B cell (primary cell): ENCODE measurements around the gene FERMT3. TPM values are rescaled to one million over a fixed set of nuclear protein-coding genes. Genes with fewer than 3 reads are reported as not detected.

ENCODE experiments used
- ATAC-seq: fragments of 200-7000 bp; cut with Tn5 transposase; one replicate; pipeline ENCODE4 v1.10.0; 2021; ENCODE audit warnings: low read depth, mild to moderate bottlenecking, moderate number of reproducible peaks, moderate library complexity
- CTCF ChIA-PET: fragments of 350-600 bp; sonication (Branson Sonifier 250); formaldehyde crosslinking; loops from one replicate; lab custom pipeline; 2021; ENCODE audit warnings: antibody characterized with exemption, inconsistent platforms; lab: Charles Lee
- POLR2A ChIA-PET: fragments of 350-600 bp; sonication (Branson Sonifier 250); formaldehyde crosslinking; loops from one replicate; lab custom pipeline; 2021; ENCODE audit warnings: antibody characterized with exemption; lab: Charles Lee
- DNase-seq: peaks from one replicate; pipeline ENCODE4 v3.0.0; 2013
- H2AFZ ChIP-seq: 2 replicates; pipeline ENCODE4 v1.6.1; 2012; ENCODE audit warnings: mild to moderate bottlenecking, low read depth, low read length; ENCODE audit not compliant: insufficient read depth, poor library complexity, severe bottlenecking
- H3K27ac ChIP-seq, 2 donors: 1 replicate in 1 of 2; 2 replicates in 1 of 2; pipeline ENCODE4 v1.5.1; 2012 to 2013; ENCODE audit warnings: low read length in 2 of 2, mild to moderate bottlenecking in 2 of 2, moderate library complexity in 1 of 2
- H3K27me3 ChIP-seq, 4 experiments: fragments of 200-600 bp in 1 of 4; sonication (generic) in 1 of 4; replicated peaks in 1 of 4; 1 replicate in 2 of 4; 2 replicates in 2 of 4; pipeline versions ENCODE4 v1.6.1 to v1.7.0; 2013 to 2016; ENCODE audit warnings: low read length in 3 of 4, mild to moderate bottlenecking in 2 of 4, mixed read lengths in 1 of 4, moderate library complexity in 1 of 4; ENCODE audit not compliant: insufficient read depth in 4 of 4, control insufficient read depth in 3 of 4; ENCODE audit errors: control extremely low read depth in 1 of 4
- H3K36me3 ChIP-seq, 2 experiments: replicated peaks in 1 of 2; 1 replicate in 1 of 2; 2 replicates in 1 of 2; pipeline versions ENCODE4 v1.6.1 to v1.7.1; 2013; ENCODE audit warnings: low read length in 1 of 2; ENCODE audit not compliant: insufficient read depth in 2 of 2, control insufficient read depth in 1 of 2; ENCODE audit errors: control extremely low read depth in 1 of 2, extremely low read depth in 1 of 2
- H3K4me1 ChIP-seq, 2 donors: fragments of 200-600 bp in 1 of 2; sonication (generic) in 1 of 2; 1 replicate in 1 of 2; 2 replicates in 1 of 2; pipeline versions ENCODE4 v1.5.1 to v1.6.1; 2013 to 2017; ENCODE audit warnings: low read length in 2 of 2; ENCODE audit not compliant: control insufficient read depth in 2 of 2, insufficient read depth in 2 of 2
- H3K4me2 ChIP-seq: replicated peaks from 2 replicates; pipeline ENCODE3; 2012; ENCODE audit warnings: mild to moderate bottlenecking, low read depth, low read length; ENCODE audit not compliant: poor library complexity, severe bottlenecking
- H3K4me3 ChIP-seq, 5 experiments: fragments of 200-600 bp in 1 of 5; sonication (generic) in 1 of 5; 1 replicate in 3 of 5; 2 replicates in 2 of 5; pipeline versions ENCODE4 v1.5.1 to v1.7.0; 2011 to 2016; ENCODE audit warnings: low read length in 4 of 5, mild to moderate bottlenecking in 4 of 5, low read depth in 2 of 5, control low read depth in 1 of 5, moderate library complexity in 1 of 5; ENCODE audit not compliant: insufficient read depth in 1 of 5; ENCODE audit errors: control extremely low read depth in 1 of 5, extremely low read depth in 1 of 5
- H3K79me2 ChIP-seq: fragments of 200-600 bp; sonication (generic); one replicate; pipeline ENCODE4 v1.6.0; 2016; ENCODE audit warnings: low read length; ENCODE audit not compliant: control insufficient read depth, insufficient read depth
- H3K9ac ChIP-seq: fragments of 200-600 bp; sonication (generic); 2 replicates; pipeline ENCODE4 v1.6.1; 2017; ENCODE audit warnings: mild to moderate bottlenecking, low read length, moderate library complexity
- H3K9me3 ChIP-seq, 3 donors: one replicate each; pipeline versions ENCODE4 v1.6.1 to v1.7.1; 2013; ENCODE audit warnings: low read length in 2 of 3; ENCODE audit not compliant: control insufficient read depth in 2 of 3, insufficient read depth in 1 of 3; ENCODE audit errors: control extremely low read depth in 1 of 3
- H4K20me1 ChIP-seq: 2 replicates; pipeline ENCODE4 v1.6.0; 2012; ENCODE audit warnings: mild to moderate bottlenecking, low read length; ENCODE audit not compliant: insufficient read depth, control insufficient read depth, poor library complexity, severe bottlenecking
- H3K27ac Mint-ChIP-seq: one replicate; pipeline ENCODE4 v1.8.0; 2021; ENCODE audit warnings: mixed read lengths
- H3K27me3 Mint-ChIP-seq: one replicate; pipeline ENCODE4 v1.8.0; 2021; ENCODE audit warnings: mixed read lengths
- H3K4me1 Mint-ChIP-seq: one replicate; pipeline ENCODE4 v1.8.0; 2021; ENCODE audit warnings: mixed read lengths
- H3K4me3 Mint-ChIP-seq: one replicate; pipeline ENCODE4 v1.8.0; 2021; ENCODE audit warnings: mixed read lengths
- H3K9me3 Mint-ChIP-seq: one replicate; pipeline ENCODE4 v1.8.0; 2022; ENCODE audit warnings: mixed read lengths; ENCODE audit not compliant: insufficient read depth
- CTCF ChIP-seq: fragments of 200-600 bp; IDR thresholded peaks from one replicate; pipeline ENCODE4 v1.8.0; 2022; ENCODE audit warnings: antibody characterized with exemption, mild to moderate bottlenecking
- EZH2 ChIP-seq: IDR thresholded peaks from 2 replicates; pipeline ENCODE4 v1.6.1; 2012; ENCODE audit warnings: borderline replicate concordance, low read depth, mild to moderate bottlenecking, moderate library complexity, low read length; ENCODE audit not compliant: insufficient read depth, poor library complexity, severe bottlenecking
- WGBS: methylation state at CpG from one replicate; pipeline ENCODE4 v1.1.5; 2013; ENCODE audit warnings: missing lambda C conversion rate; ENCODE audit not compliant: insufficient coverage; 5-methylcytosine and 5-hydroxymethylcytosine counted together
- intact Hi-C: fragments of 100-400 bp; cut with micrococcal nuclease; formaldehyde crosslinking; loops from one replicate; pipeline ENCODE4 v1.10.0; 2022
- polyA plus RNA-seq: library from polyadenylated mRNA; depleted of rRNA; stranded (reverse); fragments of >200 nt; gene quantifications from 2 replicates; pipeline ENCODE4 v1.2.3, GENCODE V29; 2012
- total RNA-seq, 2 donors: library from RNA; stranded (reverse); fragments of 120-200 nt in 1 of 2; gene quantifications; 1 replicate in 1 of 2; 2 replicates in 1 of 2; pipeline versions ENCODE4 v1.2.3 to v1.2.4, GENCODE V29; 2013 to 2022

Gene FERMT3
- total and polyA plus RNA-seq, 2 donors (not counting 1 experiment from before 2014, with no cell fraction given), result 96.2 to 170 TPM

GRCh38 chr11:64219755-64220154 lies 13.2 kb downstream of the FERMT3 start:
- ChIA-PET CTCF (interaction anchor here (0.5 to 6.9 kb wide), 3 partner anchors 14 to 145 kb away, joined by 3 to 62 read pairs (median 3); partner anchors contain the start of gene FERMT3), POLR2A (interaction anchor here (0.8 kb wide), 1 partner anchor 14 kb away, joined by 3 read pairs; no protein-coding TSS in a partner anchor)
- peaks cover 14% of the 10 kb centered on the region for H3K4me1 Mint-ChIP-seq
- ATAC-seq (no peak), DNase-seq (peak; percentile 7)
- Histone ChIP-seq H3K4me2 (no peak overlapping the region), H4K20me1 (peaks cover 30% of the 10 kb centered on the region), H3K9me3 (no peaks in the 10 kb centered on the region), H2AFZ (no peak overlapping the region), H3K27ac (no peak overlapping the region), H3K36me3 (peaks cover 0 to 61% of the 10 kb centered on the region in 2 experiments), H3K9ac (no peak overlapping the region), H3K79me2 (peaks cover 22% of the 10 kb centered on the region), H3K4me1 (peaks cover 3 to 11% of the 10 kb centered on the region in 2 donors), H3K27me3 (no peaks in the 10 kb centered on the region), H3K4me3 (no peak overlapping the region)
- no peaks in the 10 kb centered on the region for H3K9me3 Mint-ChIP-seq
- TF ChIP-seq CTCF, result no peak
- TF ChIP-seq EZH2, result no peak
- intact Hi-C loops, result no loop called here
- H3K4me3 Mint-ChIP-seq, result no peak overlapping the region
- 77% methylated on average over 4 of the region's 10 CpGs for WGBS
- no peaks in the 10 kb centered on the region for H3K27me3 Mint-ChIP-seq
- no peak overlapping the region for H3K27ac Mint-ChIP-seq

- H3K4me3 Mint-ChIP-seq, result no peak overlapping the region
- CTCF ChIA-PET, result interaction anchor here (0.6 kb wide), 1 partner anchor 67 kb away, joined by 3 read pairs; no protein-coding TSS in a partner anchor
Observed at GRCh38 chr11:64220271-64220670, 13.8 kb downstream of the FERMT3 start.

More at GRCh38 chr11:64220271-64220670, 13.8 kb downstream of the FERMT3 start:
- no peak overlapping the region for H3K27ac ChIP-seq
- Mint-ChIP-seq H3K27me3 (no peaks in the 10 kb centered on the region), H3K4me1 (peaks cover 13% of the 10 kb centered on the region), H3K27ac (no peak overlapping the region), H3K9me3 (no peaks in the 10 kb centered on the region)
- no peaks in the 10 kb centered on the region for H3K27me3 ChIP-seq
- no peak overlapping the region for H3K4me3 ChIP-seq
- ATAC-seq, result no peak
- H3K9ac ChIP-seq, result no peak overlapping the region
- peaks cover 0 to 57% of the 10 kb centered on the region in 2 experiments for H3K36me3 ChIP-seq
- H3K79me2 ChIP-seq, result peaks cover 27% of the 10 kb centered on the region
- peaks cover 3 to 12% of the 10 kb centered on the region in 2 donors for H3K4me1 ChIP-seq
- DNase-seq, result no peak
- H3K4me2 ChIP-seq, result no peak overlapping the region
- peaks cover 30% of the 10 kb centered on the region for H4K20me1 ChIP-seq
- 96% methylated on average over 17 of the region's 17 CpGs for WGBS
- POLR2A ChIA-PET, result no interaction called here
- no peaks in the 10 kb centered on the region for H3K9me3 ChIP-seq
- intact Hi-C loops, result no loop called here
- H2AFZ ChIP-seq, result no peak overlapping the region
- TF ChIP-seq CTCF, result no peak
- no peak for TF ChIP-seq EZH2
